ENCODE measurements around the gene NPLOC4. TPM values are rescaled to one million over a fixed set of nuclear protein-coding genes. Genes with fewer than 3 reads are reported as not detected.

NPLOC4 gene
- total RNA-seq, 1 donor from 2014 or later: 51.9 TPM

DNA sequence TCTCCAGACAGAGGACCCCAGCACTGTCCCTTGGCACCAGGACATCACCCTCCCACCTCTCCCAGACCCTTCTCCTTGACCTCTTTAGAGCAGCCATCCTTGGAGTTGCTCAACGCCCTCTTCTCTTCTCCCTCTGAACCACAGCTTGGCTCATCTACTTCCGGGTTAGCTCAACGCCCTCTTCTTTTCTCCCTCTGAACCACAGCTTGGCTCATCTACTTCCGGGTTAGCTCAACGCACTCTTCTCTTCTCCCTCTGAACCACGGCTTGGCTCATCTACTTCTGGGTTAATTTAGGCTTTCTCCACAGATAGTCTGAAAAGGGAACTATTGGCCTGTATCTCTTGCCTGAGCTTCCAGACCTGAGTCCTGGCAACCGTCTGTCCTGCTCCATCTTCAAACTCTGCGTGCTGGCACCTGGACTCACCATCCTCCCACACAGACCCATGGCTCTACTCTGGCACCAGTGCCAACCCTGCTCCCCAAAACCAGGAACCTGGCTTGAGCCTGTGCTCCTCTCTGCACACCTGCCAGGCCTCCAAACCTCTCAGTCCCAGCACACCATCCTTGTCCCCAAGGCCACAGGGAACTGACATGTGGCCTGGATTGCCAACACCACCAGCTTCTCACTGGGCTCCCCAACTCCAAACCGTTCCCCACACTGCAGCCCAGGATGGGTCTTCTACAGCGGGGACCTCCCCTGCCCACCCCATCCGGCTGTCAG, 59.5 kb downstream of the NPLOC4 start:
- no peak for DNase-seq (ENCODE audit: low read depth)
- H3K4me3 ChIP-seq (ENCODE audit: low read depth, low read length): no peak overlapping the region
- TF ChIP-seq, protein P1, sequence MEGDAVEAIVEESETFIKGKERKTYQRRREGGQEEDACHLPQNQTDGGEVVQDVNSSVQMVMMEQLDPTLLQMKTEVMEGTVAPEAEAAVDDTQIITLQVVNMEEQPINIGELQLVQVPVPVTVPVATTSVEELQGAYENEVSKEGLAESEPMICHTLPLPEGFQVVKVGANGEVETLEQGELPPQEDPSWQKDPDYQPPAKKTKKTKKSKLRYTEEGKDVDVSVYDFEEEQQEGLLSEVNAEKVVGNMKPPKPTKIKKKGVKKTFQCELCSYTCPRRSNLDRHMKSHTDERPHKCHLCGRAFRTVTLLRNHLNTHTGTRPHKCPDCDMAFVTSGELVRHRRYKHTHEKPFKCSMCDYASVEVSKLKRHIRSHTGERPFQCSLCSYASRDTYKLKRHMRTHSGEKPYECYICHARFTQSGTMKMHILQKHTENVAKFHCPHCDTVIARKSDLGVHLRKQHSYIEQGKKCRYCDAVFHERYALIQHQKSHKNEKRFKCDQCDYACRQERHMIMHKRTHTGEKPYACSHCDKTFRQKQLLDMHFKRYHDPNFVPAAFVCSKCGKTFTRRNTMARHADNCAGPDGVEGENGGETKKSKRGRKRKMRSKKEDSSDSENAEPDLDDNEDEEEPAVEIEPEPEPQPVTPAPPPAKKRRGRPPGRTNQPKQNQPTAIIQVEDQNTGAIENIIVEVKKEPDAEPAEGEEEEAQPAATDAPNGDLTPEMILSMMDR (conservative IDR thresholded peaks at IDR 0.05; ENCODE audit: low read depth, low read length): no peak

DNA sequence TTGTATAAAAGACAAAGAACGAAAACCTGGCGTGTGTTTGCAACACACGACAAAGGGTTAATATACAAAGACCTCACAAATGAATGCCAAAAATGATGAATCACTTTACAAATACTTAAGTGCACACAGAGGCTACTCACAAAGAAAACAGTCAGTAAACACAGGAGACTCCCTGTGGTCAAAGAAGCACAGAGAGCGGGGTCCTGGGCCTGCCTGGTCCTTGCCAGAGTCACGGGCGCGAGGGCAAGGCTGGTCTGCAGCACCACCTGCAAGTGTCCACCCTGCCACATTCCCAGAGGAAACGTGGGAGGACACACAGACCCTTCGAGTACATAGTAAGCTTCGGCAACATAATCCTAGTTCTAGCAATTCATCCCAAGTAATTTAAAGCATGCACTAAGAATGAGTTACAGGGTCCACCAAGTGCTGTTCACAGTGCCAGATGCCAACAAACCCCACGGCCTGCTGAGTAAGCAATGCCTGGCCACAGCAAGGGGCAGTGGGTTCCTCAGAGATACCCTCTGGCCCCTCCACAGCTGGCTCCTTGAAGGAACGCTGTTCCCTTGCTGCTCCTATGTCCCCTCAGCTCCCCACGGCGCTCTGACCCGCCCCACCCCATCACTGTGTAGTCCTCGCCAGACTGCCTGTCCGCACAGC, 60.2 kb downstream of the NPLOC4 start:
- TF ChIP-seq, protein P1 (conservative IDR thresholded peaks at IDR 0.05; ENCODE audit: low read depth, low read length): no peak
- H3K4me3 ChIP-seq (ENCODE audit: low read depth, low read length): no peak overlapping the region
- DNase-seq (ENCODE audit: low read depth): no peak

DNA sequence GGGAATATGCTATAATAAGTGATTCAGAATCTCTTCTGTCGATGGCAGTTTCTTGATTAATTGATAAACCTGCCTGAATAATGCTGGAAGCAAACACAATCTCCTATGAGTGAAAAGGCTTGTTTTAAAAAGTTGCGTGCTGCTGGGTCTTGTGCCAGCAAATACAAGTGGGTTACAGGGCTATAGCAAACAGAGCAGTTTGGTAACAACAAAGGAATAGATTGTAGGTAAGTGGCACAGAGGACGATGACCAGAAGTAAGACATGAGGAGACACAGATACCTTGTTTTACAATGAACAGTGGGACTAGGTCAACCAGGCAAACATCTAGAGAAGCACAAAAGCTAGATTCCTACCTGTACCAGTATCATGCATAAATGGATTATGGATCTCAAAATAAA, 61.1 kb downstream of the NPLOC4 start:
- TF ChIP-seq, protein P1 (conservative IDR thresholded peaks at IDR 0.05; ENCODE audit: low read depth, low read length): no peak
- no peak overlapping the region for H3K4me3 ChIP-seq (ENCODE audit: low read depth, low read length)
- DNase-seq (ENCODE audit: low read depth): no peak

DNA sequence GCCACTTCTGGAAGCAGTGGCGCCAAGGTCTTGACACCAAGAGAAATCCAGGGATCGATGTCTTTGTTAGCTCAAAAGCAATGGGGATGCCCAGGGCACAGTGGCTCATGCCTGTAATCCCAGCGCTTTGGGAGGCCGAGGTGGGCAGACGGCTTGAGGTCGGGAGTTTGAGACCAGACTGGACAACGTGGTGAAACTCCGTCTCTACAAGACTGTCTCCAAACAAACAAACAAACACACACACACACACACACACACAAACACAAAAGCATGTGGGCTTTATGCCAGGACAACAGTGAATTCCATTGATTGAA, 62.3 kb downstream of the NPLOC4 start:
- no peak overlapping the region for H3K4me3 ChIP-seq (ENCODE audit: low read depth, low read length)
- no peak for DNase-seq (ENCODE audit: low read depth)
- TF ChIP-seq, protein P1 (conservative IDR thresholded peaks at IDR 0.05; ENCODE audit: low read depth, low read length): no peak

DNA sequence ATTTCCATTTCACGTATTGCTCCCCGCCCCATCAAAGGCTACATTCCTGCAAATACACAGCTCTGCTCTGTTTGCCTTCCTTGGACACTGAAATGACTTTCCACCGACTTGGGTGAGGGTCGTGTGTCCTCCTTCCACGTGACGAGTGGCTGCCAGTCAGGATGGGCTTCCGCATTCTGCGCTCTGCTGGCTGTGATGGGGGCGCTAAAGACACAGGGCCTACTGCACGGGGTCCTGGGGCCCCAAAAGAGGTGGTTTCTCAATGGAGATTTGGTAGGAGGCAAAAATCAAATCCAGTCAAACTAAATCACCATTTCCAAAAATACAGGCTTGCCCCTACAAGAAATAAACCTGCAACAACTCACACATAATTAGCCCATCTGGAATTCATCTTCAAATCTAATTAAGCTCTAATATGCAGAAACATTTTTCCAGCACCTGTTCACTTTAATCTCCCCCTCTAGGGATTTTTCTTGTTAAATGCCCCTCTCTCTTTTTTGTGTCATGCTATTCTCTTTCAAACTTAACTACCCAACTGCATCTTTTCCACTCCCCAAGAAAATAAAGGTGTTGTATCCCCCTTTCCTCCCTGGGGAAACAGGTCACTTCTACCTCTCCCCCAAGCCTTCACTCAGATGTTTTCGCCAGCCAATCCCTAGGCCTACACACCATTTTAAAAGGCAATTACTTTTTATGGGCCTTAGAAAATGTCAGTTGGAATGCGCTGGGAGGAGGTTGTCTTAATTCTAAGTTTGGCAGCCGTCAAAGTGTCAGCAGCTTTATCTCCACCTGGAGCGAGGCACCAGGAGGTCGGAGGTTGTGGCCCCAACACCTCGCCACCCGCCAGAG, 62.9 kb downstream of the NPLOC4 start:
- no peak overlapping the region for H3K4me3 ChIP-seq (ENCODE audit: low read depth, low read length)
- TF ChIP-seq, protein P1 (conservative IDR thresholded peaks at IDR 0.05; ENCODE audit: low read depth, low read length): no peak
- DNase-seq (ENCODE audit: low read depth): no peak

DNA sequence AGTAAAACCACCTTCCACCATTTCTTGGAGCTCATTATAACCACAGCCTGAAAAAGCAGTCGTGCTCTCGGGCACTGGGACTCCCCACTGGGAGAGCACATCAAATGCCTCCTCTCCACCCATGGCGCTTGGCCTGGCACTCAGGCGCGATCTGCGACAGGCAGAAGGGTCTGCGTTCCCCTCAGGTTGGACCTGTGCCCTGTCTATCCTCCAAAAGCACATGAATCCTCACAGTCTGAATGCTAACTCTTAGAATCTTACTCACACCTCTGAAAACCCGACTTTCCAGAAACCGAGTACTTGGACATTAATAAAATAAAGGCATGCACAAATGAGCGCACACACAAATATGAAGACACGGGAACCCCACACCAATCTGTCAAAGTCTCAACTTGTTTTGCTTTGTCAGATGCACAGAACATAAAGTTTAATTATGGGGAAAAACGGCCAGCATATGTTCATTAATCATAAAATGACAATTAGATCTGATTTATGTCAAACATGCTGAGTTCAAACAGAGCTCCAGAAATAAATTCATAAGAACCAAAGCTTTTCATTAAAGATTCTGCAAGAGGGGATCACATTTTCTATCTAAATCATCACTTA, 64.2 kb downstream of the NPLOC4 start:
- DNase-seq (ENCODE audit: low read depth): no peak
- no peak overlapping the region for H3K4me3 ChIP-seq (ENCODE audit: low read depth, low read length)
- TF ChIP-seq, protein P1 (conservative IDR thresholded peaks at IDR 0.05; ENCODE audit: low read depth, low read length): no peak
